Measurements from ENCODE around the gene EIF4E1B. TPM values are rescaled to one million over a fixed set of nuclear protein-coding genes. Genes with fewer than 3 reads are reported as not detected.

Gene EIF4E1B
- total RNA-seq, 1 donor from 2014 or later, result not detected

- H3K4me3 Mint-ChIP-seq (ENCODE audit: unreplicated experiment), result no peak overlapping the region
- H3K9me3 Mint-ChIP-seq (ENCODE audit: unreplicated experiment), result peaks cover 4% of the 10 kb centered on the region
- no peaks in the 10 kb centered on the region for H3K36me3 Mint-ChIP-seq (ENCODE audit: unreplicated experiment)
- H3K27ac Mint-ChIP-seq (ENCODE audit: unreplicated experiment), result peak overlapping the region; percentile 38
- no peak for TF ChIP-seq CTCF (IDR thresholded peaks at IDR 0.05; ENCODE audit: partially characterized antibody, unreplicated experiment)
- H3K27me3 Mint-ChIP-seq (ENCODE audit: unreplicated experiment), result peaks cover 15% of the 10 kb centered on the region
- no peak for DNase-seq
- peaks cover 27% of the 10 kb centered on the region for H3K4me1 Mint-ChIP-seq (ENCODE audit: low read depth, unreplicated experiment)
These were observed 15.7 kb downstream of the EIF4E1B start for GRCh38 chr5:176646049-176646706.

- peak overlapping the region; percentile 73 for H3K4me3 Mint-ChIP-seq (ENCODE audit: unreplicated experiment)
- H3K36me3 Mint-ChIP-seq (ENCODE audit: unreplicated experiment), result no peaks in the 10 kb centered on the region
- peak overlapping the region; percentile 92 for H3K27ac Mint-ChIP-seq (ENCODE audit: unreplicated experiment)
- TF ChIP-seq CTCF (IDR thresholded peaks at IDR 0.05; ENCODE audit: partially characterized antibody, unreplicated experiment), result no peak
- DNase-seq, result no peak
- peaks cover 31% of the 10 kb centered on the region for H3K4me1 Mint-ChIP-seq (ENCODE audit: low read depth, unreplicated experiment)
- H3K9me3 Mint-ChIP-seq (ENCODE audit: unreplicated experiment), result peaks cover 4% of the 10 kb centered on the region
- peaks cover 15% of the 10 kb centered on the region for H3K27me3 Mint-ChIP-seq (ENCODE audit: unreplicated experiment)
These were observed 16.2 kb downstream of the EIF4E1B start for GRCh38 chr5:176646707-176647029.

GRCh38 chr5:176647030-176647842, 16.8 kb downstream of the EIF4E1B start, which contains the start of gene TSPAN17:
Gene TSPAN17, plus strand, starts transcription at chr5:176647484. Its CDS starts 132 bp downstream, at chr5:176647616.
- Mint-ChIP-seq H3K27ac (ENCODE audit: unreplicated experiment) (peak within 1 kb of the TSS; percentile 93), H3K4me1 (ENCODE audit: low read depth, unreplicated experiment) (peaks cover 36% of the 10 kb centered on the region), H3K4me3 (ENCODE audit: unreplicated experiment) (peak within 1 kb of the TSS; percentile 94), H3K9me3 (ENCODE audit: unreplicated experiment) (peaks cover 4% of the 10 kb centered on the region), H3K27me3 (ENCODE audit: unreplicated experiment) (peaks cover 17% of the 10 kb centered on the region), H3K36me3 (ENCODE audit: unreplicated experiment) (no peaks in the 10 kb centered on the region)
- peak; percentile 100 for DNase-seq
- no peak for TF ChIP-seq CTCF (IDR thresholded peaks at IDR 0.05; ENCODE audit: partially characterized antibody, unreplicated experiment)

- H3K9me3 Mint-ChIP-seq (ENCODE audit: unreplicated experiment), result peaks cover 4% of the 10 kb centered on the region
- H3K27me3 Mint-ChIP-seq (ENCODE audit: unreplicated experiment), result peaks cover 18% of the 10 kb centered on the region
- H3K36me3 Mint-ChIP-seq (ENCODE audit: unreplicated experiment), result no peaks in the 10 kb centered on the region
- TF ChIP-seq CTCF (IDR thresholded peaks at IDR 0.05; ENCODE audit: partially characterized antibody, unreplicated experiment), result no peak
- peak overlapping the region; percentile 93 for H3K27ac Mint-ChIP-seq (ENCODE audit: unreplicated experiment)
- DNase-seq, result peak; percentile 53
- peaks cover 36% of the 10 kb centered on the region for H3K4me1 Mint-ChIP-seq (ENCODE audit: low read depth, unreplicated experiment)
- peak overlapping the region; percentile 94 for H3K4me3 Mint-ChIP-seq (ENCODE audit: unreplicated experiment)
These were observed 17.5 kb downstream of the EIF4E1B start for GRCh38 chr5:176647843-176648473.

All from glutamatergic neuron (in vitro differentiated cells).